Measurements from ENCODE around the gene CLEC4G.

DNA sequence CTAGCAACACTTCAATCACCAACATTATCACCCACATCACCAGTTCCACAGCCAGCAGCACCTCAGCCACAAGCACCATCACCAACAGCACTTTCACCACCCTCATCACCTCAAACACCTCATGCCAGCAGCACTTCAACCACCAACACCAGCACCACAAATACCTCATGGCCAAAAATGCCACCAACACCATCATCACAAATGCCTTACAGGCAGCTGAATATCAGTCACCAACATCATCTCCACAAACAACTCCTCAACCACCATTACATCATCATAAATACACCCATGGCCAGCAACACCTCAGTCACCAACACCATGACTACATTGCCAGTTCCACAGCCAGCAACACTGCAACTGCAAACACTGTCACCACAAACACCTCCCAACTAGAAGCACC, 40.4 kb downstream of the CLEC4G start:
- TF ChIP-seq POLR2AphosphoS5 (IDR thresholded peaks at IDR 0.05; ENCODE audit: low read depth) = no peak
- TF ChIP-seq, protein P1, sequence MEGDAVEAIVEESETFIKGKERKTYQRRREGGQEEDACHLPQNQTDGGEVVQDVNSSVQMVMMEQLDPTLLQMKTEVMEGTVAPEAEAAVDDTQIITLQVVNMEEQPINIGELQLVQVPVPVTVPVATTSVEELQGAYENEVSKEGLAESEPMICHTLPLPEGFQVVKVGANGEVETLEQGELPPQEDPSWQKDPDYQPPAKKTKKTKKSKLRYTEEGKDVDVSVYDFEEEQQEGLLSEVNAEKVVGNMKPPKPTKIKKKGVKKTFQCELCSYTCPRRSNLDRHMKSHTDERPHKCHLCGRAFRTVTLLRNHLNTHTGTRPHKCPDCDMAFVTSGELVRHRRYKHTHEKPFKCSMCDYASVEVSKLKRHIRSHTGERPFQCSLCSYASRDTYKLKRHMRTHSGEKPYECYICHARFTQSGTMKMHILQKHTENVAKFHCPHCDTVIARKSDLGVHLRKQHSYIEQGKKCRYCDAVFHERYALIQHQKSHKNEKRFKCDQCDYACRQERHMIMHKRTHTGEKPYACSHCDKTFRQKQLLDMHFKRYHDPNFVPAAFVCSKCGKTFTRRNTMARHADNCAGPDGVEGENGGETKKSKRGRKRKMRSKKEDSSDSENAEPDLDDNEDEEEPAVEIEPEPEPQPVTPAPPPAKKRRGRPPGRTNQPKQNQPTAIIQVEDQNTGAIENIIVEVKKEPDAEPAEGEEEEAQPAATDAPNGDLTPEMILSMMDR (IDR thresholded peaks at IDR 0.05; ENCODE audit: insufficient read depth, low read length) = no peak
- TF ChIP-seq, protein P2, sequence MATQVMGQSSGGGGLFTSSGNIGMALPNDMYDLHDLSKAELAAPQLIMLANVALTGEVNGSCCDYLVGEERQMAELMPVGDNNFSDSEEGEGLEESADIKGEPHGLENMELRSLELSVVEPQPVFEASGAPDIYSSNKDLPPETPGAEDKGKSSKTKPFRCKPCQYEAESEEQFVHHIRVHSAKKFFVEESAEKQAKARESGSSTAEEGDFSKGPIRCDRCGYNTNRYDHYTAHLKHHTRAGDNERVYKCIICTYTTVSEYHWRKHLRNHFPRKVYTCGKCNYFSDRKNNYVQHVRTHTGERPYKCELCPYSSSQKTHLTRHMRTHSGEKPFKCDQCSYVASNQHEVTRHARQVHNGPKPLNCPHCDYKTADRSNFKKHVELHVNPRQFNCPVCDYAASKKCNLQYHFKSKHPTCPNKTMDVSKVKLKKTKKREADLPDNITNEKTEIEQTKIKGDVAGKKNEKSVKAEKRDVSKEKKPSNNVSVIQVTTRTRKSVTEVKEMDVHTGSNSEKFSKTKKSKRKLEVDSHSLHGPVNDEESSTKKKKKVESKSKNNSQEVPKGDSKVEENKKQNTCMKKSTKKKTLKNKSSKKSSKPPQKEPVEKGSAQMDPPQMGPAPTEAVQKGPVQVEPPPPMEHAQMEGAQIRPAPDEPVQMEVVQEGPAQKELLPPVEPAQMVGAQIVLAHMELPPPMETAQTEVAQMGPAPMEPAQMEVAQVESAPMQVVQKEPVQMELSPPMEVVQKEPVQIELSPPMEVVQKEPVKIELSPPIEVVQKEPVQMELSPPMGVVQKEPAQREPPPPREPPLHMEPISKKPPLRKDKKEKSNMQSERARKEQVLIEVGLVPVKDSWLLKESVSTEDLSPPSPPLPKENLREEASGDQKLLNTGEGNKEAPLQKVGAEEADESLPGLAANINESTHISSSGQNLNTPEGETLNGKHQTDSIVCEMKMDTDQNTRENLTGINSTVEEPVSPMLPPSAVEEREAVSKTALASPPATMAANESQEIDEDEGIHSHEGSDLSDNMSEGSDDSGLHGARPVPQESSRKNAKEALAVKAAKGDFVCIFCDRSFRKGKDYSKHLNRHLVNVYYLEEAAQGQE (IDR thresholded peaks at IDR 0.05; ENCODE audit: insufficient replicate concordance, low read depth) = no peak
- TF ChIP-seq SPI1 (IDR thresholded peaks at IDR 0.05; ENCODE audit: borderline replicate concordance, low read depth) = no peak

All from HL-60 (cell line).